GM21723 (cell line): Measurements from ENCODE around the gene DPP8.

Source experiments
- ATAC-seq: cut with Tn5 transposase; IDR thresholded peaks from one replicate; pipeline ENCODE4 v1.9.1; 2021; ENCODE audit warnings: mild to moderate bottlenecking, moderate library complexity; ENCODE audit not compliant: unreplicated experiment

Gene DPP8

DNA sequence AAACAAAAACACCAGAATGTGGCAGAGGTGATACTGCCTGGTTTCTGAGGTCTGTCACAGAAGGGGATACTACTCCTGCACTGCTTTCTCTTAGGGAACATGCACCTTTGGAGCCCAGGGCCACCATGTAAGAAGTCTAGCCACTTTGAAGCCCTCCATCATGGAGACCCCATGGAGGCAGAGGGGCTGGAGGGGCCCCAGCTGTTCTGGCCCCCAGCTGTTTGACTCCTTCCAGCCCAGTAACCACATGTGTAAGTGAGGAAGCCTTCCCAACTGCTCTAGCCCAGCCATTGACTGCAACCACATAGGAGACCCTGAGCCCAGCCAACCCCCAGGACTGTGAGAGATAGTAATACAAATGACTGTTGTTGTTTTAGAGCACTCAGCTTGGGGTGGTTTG, 85.8 kb downstream of the DPP8 start:
- no peak for ATAC-seq

DNA sequence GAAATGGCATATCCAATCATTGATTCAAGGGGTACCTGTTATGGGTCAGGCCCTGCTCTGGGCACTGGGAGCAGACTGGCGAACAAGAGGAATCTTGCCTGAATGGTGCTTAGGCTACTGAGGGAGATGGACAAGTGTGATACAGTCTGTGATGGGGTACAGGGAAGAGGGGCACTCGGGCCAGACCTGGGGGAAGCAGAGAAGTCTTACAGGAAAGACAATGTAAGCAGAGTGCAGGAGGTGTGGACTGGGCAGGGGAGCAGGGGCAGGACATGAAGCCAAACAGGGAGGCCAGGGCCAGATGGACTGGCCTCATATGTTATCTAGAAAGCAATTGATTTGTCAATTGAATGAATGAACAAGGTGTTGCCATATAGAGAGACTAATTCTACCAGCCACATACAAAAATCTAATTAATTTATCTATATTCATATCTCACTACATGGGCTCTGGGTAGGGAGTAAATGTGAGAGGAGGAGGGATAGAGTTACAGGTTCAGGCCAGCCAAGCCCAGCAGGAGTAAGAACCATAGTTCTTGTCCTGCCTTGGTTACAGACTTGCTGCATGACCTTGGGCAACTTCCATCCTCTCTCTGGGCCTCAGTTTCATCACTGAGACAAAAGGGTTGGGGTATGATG, 91.2 kb downstream of the DPP8 start:
- no peak for ATAC-seq

DNA sequence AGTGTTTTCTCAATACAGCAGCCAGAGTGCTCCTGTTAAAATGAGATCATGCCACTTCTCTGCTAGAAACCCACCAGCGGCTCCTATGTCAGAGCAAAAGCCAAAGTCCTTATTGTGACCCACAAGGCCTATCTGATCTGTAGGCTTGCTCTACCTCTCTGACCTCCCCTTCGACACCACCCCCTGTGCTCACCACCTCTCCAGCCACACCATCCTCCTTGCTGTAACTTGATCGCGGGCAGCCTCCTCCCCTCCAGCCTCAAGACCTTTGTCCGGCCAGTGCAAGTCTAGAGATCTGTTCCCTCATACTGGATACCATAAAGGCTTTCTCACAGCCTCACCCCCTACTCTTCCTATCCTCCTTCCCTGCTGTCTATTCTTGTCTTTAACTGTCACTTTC, 92.8 kb downstream of the DPP8 start:
- no peak for ATAC-seq

DNA sequence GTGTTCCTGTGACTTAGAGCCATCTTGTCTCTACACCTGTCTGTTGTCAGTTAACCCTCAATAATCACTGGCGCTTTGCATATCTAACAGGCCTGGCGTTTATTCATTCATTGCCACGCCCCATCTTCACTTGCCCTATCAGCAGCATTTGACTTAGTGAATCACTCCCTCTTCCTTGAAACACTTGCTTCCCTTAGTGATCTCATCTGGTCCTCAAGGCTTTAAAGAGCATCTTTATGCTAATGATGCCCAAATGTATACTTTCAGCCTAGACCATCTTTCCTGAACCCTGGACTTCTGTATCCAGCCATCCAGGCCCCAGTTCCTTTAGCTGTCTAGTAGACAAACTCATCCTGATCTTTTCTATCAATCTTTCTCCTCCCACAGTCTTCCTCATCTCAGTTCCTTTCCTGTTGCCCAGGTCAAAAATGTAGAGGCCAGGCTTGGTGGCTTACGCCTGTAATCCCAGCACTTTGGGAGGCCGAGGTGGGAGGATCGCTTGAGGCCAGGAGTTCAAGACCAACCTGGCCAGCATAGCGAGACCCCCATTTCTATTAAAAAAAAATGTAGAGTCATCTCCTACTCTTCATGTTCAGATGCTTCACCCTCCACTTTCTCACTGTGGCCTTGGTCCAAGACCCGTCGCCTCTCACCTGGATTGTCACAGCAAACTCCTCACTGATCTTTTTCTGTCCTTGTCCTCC, 93.4 kb downstream of the DPP8 start:
- no peak for ATAC-seq

DNA sequence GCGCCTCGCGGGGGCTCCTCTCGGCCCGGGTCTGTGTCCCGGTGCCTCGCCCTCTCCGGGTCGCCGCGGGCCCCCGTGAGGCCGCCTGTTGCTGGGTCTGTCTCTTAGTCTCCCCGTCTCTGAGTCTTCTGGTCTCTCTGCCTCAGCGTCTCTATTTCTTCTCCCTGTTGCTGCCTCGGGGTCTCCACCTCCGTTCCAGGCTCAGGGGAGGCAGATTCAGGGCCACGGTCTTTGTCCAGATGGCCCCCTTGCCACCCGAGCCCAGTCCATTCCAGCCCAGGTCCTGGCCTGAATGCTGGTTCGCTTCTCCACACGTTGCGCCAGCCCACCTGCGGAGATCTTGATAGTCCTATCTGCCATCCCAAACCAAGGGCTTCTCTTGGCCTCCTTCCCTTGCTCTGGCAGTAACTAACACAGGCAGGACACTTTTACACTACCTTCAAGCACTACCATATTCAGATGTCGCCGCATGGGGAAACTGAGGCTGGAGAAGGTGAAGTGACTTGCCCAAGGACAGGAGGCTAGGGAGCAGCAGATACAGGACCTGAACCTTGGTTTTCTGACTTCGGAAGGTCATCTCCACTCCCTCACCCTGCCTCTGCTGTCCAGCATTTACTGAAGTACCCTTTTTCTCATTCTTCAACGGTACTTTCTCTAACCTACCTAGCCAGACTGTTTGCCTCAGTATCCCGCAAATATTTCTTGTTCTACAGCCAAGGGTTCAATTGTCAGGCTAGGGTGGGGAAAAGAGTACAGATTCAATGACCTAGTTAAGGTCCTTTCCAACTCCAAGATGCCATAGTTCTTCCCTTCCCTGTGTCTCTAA, 94.1 kb downstream of the DPP8 start:
- no peak for ATAC-seq

DNA sequence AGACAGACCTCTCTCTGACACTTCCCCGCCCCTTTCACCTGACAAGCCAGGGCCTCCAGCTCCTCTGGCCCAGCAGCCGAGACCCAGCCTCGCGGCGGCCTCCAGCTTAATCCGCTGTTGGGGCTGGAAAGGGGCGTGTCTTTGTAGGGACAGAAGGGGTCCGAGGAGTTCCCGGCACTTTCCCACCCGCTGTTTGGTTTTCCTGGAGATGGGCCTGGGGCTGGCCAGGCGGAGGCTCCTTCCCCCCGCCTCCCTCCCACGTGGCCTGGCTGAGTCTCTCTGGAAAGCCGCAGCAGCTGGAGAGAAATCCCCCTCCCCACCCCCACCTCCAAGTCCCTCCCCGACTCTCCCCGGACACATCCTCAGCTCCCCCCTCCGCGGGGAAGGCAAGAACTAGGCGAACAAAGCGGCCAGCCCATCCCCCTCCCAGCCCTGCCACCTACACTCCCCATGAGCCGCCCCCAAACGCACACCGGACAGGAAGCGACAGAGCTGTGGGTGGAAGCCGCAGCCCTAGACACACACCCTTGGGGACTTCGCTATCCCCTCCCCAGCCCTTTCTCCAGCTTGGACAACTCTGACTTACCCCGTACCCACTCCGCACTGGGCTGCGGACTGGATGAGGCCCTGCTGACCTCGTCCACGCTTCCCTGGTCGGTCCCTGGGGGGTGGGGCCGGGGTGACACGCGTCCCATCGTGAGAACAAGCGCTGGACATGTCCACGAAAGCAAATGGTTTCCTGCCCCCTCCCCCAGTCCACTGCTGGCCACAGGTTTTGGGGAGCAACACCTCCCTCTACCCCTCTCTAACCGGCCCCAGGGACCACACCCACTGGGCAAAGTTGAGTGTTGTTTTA, 95.9 kb downstream of the DPP8 start:
- ATAC-seq: no peak

DNA sequence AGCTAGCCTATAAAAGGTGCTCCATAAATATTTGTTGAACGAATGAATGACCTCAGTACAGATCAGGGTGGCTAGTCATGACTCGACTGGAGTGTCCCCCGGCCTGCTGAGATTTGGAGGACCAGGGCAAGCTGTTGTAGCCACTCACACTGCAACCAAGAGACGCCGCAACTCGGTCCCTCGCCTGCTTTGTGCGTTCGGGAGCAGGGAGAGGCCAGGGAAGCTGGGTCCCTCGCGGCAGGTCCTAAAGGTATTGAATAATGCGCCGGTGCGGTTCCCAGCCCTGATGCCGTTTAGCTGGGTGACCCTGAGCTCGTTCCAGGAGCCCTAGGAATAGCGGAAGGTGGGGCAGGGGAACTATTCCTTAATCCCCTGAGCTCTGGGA, 96.5 kb downstream of the DPP8 start:
- ATAC-seq: no peak

DNA sequence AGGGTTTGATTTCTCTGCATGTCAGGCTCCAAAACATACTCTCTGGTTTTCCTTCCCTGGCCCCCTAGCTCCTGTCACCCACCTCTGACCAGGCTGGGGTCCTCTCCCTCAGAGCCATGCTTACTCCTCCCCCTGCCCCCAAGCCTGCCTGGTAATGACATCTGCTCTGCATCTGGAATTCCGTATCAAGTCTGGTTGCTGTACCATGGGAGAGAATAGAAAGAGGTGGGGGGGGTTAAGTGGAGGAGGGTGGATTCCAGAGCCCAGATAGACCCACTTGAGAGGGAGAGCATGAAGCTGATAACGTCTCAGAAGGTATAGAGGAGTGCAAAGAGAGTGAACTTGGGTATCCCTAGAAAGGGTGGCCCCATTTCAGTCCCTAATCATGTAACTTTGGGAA, 98.9 kb downstream of the DPP8 start:
- no peak for ATAC-seq

DNA sequence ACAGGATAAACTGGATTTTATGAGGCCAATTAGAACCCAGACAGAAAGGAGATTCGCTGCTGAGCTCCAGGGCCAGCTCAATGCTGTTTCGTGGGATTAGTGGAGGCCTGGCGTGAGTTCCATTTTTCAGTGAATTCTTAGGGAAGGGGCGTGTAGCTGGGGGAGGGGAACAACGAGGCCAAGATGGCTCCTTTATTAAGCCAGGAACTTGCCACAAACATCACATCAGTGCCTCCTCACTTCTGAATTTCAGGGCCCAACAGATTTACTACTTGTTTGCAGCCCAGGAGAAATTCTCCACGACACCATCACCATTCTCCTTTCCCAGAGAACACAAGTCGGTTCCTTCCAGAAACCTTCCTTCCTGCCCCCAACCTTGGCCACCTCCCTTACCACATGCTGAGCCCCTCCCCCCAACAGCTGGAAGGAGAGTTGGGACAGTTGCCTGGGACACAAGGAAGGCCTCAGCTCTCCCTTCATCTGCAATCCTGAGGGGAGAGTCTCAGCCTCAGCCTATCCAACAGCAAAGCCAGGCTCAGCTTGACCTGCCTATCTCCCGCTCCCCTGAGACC, 100.6 kb downstream of the DPP8 start:
- ATAC-seq: no peak

DNA sequence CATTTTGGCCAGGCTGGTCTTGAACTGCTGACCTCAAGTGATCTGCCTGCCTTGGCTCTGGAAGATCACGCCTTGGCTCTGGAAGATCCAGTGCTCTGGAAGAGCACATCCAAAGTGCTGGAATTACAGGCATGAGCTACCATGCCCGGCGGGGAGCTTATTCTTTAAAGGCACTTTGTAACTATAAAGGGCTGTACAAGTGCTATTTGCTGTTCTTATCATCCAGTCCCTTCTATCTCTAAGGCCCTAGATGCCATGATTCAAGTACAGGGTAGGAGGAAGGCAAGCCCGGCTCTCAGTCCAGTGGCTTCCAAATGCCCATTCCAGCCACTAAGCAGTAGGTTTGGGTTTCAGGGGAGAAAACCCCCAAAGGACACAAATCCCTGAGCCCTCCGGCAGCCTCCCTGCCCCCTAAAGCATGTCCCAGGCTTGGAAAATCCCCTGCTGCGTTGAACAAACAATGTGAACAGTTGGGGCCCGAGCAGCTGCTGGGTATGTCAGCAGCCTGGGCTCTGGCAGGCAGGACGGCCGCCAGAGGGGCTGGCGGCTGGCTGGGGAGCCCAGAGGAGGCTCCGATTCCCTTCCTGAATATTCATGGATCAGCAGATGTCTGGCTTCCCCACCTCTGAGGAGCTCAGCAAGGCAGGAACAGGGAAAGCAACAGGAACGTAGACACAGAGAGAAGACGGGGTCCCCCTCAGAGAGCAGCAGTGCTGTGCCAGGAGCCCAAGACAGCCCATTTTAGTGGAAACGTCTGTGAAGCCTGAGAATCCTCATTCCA, 102.5 kb downstream of the DPP8 start:
- ATAC-seq: no peak

DNA sequence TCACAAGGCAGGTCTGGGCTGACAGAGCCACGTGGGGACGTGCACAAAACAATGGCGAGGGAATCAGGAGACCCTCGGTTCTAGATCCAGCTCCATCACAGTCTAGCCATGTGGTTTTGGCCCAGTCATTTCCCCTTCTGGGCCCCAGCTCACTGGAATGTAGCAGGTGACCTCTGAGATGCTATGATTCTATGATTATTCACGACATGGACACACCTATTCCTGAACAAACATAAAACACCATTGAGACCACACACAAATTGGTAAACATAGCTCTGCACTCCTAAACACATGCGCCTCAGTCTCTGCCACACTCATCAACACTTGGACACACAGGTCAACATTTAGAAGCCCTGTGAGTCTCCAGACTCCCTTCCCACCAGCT, 103.7 kb downstream of the DPP8 start:
- ATAC-seq: no peak

DNA sequence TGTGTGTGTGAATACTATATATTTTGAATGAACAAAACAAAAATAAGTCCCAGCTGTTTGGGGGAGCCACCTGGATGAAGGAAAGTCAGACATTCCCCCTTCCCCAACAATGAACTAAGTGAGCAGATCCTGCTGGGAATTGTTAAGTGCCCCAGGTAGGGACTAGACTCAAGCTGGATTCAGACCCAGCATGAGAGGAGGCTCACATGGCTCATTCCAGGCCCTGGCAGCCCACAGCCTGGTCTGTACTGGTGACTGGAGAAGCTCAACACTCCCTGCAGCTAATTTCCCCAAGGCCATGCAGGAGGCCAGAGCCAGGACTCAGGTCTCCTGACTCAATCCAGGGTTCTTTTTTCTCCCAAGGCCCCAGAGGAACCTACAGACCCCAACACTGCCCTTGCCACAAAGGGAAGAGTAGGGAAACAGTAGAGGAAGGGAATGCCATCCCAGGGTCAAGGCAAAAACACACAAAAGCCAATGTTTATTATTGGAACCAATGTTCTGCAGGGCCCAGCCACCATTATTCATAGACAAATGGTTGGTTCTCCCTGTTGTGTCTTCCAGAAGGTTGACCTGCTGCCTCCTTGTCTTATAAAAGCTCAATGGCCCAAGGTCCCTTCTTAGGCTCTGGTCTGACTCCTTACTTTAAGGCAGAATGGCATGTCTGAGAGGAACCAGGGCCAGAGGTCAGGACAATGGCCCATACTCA, 104.3 kb downstream of the DPP8 start:
- ATAC-seq: no peak

DNA sequence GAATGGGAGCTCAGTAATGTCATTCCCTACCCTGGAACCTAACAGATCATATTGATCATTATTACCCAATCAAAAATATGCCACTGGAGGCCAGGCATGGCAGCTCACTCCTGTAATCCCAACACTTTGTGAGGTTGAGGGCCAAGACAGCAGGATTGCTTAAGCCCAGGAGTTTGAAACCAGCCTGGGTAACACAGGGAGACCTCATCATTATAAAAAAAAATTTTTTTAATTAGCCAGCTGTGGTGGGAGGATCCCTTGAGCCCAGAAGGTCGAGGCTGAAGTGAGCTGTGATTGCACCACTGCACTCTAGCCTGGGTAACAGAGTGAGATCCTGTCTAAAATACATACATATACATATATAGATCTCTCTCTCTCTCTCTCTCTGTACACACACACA, 104.9 kb downstream of the DPP8 start:
- no peak for ATAC-seq

DNA sequence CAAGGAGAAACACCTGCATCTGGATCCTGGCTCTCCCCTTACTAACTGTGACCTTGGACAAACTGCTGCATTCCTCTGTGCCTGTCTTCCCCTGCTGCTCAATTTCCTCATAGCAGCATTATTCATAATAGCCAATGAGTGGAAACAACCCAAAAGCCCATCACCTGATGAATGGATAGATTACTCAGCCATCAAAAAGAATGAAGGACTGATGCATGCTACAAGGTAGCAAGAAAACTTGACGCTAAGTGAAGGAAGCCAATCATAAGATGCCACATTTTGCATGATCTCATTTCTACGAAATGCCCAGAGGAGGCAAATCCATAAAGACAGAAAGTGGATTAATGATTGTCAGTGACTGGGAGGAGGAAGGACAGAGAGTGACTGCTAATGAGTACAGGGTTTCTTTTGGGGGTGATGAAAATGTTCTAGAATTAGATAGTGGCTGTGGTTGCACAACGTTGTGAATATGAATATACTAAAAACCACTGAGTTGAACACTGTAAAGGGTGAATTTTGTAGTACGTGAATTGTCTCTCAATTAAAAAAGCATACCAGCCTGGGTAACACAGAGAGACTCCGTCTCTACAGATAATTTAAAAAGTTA, 105.9 kb downstream of the DPP8 start:
- ATAC-seq: no peak

DNA sequence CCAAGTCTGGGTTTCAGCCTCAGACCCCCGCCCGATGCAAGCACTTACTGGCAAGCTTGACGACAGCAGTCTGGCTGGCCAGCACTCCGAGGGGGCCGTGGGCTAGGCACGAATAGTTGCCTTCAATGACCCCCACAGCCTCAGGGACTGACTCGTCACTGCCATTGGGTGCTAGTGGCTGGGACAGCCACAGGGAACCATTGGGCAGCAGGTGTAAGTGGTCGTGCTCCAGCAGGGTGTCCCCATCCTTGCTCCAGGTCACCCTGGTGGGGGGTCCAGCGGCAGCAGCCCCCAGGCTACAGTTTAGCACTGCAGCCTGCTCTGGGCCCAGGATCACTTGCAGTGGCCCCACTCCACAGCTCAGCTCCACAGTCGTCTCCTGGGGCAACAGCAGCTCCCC, 106.5 kb downstream of the DPP8 start:
- no peak for ATAC-seq

DNA sequence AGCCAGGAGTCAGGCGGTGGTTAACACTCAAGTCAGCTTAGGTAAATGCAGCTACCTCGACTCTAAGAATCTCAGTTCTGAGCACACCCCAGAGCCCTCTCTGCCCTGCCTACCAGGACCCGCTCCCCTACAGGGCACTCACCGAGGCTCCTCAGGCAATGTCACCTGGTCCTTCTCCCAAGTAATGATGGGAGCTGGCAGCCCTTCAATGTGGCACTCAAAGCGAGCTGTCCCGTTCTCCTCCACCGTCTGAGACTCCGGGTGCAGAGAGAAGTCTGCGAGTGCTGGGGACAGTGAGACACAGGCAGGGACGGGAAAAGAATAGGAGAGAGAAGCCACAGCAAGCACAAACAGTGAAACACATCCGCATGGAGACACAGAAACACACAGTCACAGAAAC, 107.5 kb downstream of the DPP8 start:
- no peak for ATAC-seq

DNA sequence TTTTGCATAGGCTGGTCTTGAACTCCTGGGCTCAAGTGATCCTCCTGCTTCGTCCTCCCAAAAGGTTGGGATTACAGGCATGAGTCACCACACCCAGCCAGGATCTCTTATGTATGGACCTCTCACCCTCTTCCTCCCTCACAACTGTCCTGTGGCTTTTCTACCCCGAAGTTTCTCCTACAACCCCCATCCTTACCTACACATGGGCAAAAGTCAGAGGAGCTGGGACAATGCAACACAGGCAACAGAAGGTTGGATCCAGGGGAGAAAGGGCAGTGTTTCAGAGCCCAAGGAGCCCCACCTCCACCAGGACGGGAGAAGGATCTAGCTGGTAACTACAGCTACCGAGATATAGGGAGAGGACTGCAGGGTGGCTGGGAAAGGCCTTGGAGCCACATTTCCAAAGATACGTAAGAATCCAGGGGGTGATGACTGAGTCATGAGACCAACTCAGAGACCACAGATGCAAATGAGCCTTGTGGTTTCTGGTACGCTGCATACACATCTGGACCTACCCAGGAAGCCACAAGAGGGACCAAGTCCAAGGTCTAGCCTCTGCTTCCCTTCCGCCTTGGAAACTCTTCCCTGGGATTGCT, 108.4 kb downstream of the DPP8 start:
- ATAC-seq: no peak

DNA sequence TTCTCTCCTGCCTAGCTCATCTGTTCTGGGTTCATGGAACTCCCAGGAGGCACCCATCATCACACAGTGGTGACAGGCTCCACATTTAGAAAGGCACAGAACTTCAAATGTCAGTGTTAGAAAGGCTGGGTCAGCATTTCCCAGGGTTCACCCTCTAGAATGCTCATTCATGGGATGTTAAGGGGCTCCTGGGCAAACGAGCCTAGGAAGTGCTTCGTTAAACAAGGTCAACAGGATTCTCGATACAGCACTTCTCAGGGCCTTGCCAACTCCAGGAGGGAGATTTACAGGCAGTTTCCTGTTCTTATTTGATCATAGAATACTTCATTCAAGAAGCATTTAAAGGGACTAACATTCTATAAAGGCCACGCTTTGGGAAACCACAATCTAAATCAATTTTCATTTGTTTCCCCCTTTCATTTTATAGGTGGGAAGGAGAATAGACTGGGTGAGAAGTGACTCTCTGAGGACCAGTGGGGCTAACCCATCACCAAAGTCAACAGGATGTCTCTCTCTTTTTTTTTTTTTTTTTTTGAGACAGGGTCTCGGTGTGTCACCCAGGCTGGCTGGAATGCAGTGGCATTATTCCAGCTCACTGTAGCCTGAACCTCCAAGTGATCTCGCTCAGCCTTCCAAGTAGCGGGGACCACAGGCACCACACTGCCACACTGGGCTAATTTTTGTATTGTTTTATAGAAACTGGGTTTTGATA, 109.0 kb downstream of the DPP8 start:
- no peak for ATAC-seq
